HL-60 (cell line): ENCODE data around the gene GSAP.

Source experiments
- DNase-seq, 2 experiments: peaks; one replicate each; pipeline ENCODE4 v3.0.0-alpha.2; 2010 to 2020; ENCODE audit warnings: low read depth in 1 of 2, low spot score in 1 of 2
- H3K27ac ChIP-seq: fragments of 250-450 bp; sonication (Bioruptor Pico); replicated peaks from 2 replicates; pipeline ENCODE4 v1.5.1; 2020; ENCODE audit warnings: mild to moderate bottlenecking, moderate library complexity
- H3K27me3 ChIP-seq: fragments of 250-450 bp; sonication (Bioruptor Pico); 2 replicates; pipeline ENCODE4 v1.5.1; 2021; ENCODE audit warnings: mild to moderate bottlenecking, moderate library complexity; ENCODE audit not compliant: insufficient read depth, poor library complexity, severe bottlenecking
- H3K4me3 ChIP-seq: replicated peaks from 2 replicates; pipeline ENCODE4 v1.5.1; 2011; ENCODE audit warnings: mild to moderate bottlenecking, control low read depth, low read length; ENCODE audit not compliant: insufficient read depth
- CTCF ChIP-seq: IDR thresholded peaks from one replicate; pipeline ENCODE4 v1.5.1; 2011; ENCODE audit warnings: low read length, control low read depth, inconsistent platforms; ENCODE audit not compliant: insufficient read depth
- GABPA ChIP-seq: IDR thresholded peaks from 2 replicates; pipeline ENCODE4 v1.6.1; 2012; ENCODE audit warnings: low read depth
- POLR2AphosphoS5 ChIP-seq: IDR thresholded peaks from 2 replicates; pipeline ENCODE4 v1.6.1; 2012; ENCODE audit warnings: low read depth
- REST ChIP-seq: IDR thresholded peaks from 2 replicates; pipeline ENCODE4 v1.6.1; 2012; ENCODE audit warnings: low read depth; ENCODE audit not compliant: insufficient replicate concordance
- SPI1 ChIP-seq: IDR thresholded peaks from 2 replicates; pipeline ENCODE4 v1.6.1; 2012; ENCODE audit warnings: low read depth, mild to moderate bottlenecking, borderline replicate concordance

GSAP gene

GRCh38 chr7:77367976-77368375 lies 48.2 kb downstream of the GSAP start:
- Histone ChIP-seq H3K4me3 (no peak overlapping the region), H3K27me3 (no peaks in the 10 kb centered on the region), H3K27ac (no peak overlapping the region)
- DNase-seq: no peak
- no peak for TF ChIP-seq REST
- no peak for TF ChIP-seq CTCF
- no peak for TF ChIP-seq GABPA
- no peak for TF ChIP-seq POLR2AphosphoS5
- TF ChIP-seq SPI1: no peak

GRCh38 chr7:77362905-77363304 lies 53.2 kb downstream of the GSAP start:
- no peak for DNase-seq
- no peaks in the 10 kb centered on the region for H3K27me3 ChIP-seq
- H3K27ac ChIP-seq: no peak overlapping the region
- TF ChIP-seq CTCF: no peak
- TF ChIP-seq REST: no peak
- no peak for TF ChIP-seq POLR2AphosphoS5
- TF ChIP-seq GABPA: no peak
- TF ChIP-seq SPI1: no peak
- no peak overlapping the region for H3K4me3 ChIP-seq

GRCh38 chr7:77360969-77361368 lies 55.2 kb downstream of the GSAP start:
- H3K4me3 ChIP-seq: no peak overlapping the region
- TF ChIP-seq POLR2AphosphoS5 (no peak), REST (no peak), GABPA (no peak), CTCF (no peak)
- no peak for DNase-seq
- no peak overlapping the region for H3K27ac ChIP-seq
- H3K27me3 ChIP-seq: no peaks in the 10 kb centered on the region
